OCI-LY1 (cell line): Measurements from ENCODE around the gene RABGAP1L.

Experiments used
- H2AFZ ChIP-seq: fragments of 200-600 bp; sonication (generic), shearing (Covaris generic); 2 replicates; pipeline ENCODE4 v1.6.0; 2014; ENCODE audit warnings: antibody characterized with exemption, mild to moderate bottlenecking, low read length
- H3F3A ChIP-seq: fragments of 200-600 bp; sonication (generic), shearing (Covaris generic); 2 replicates; pipeline ENCODE4 v1.6.0; 2014; ENCODE audit warnings: mild to moderate bottlenecking, antibody characterized with exemption, low read length, moderate library complexity; ENCODE audit not compliant: insufficient read depth
- H3K27ac ChIP-seq: fragments of 200-600 bp; sonication (generic); 2 replicates; pipeline ENCODE4 v1.5.1; 2014; ENCODE audit warnings: low read length, mixed run types, mild to moderate bottlenecking, low read depth; ENCODE audit not compliant: poor library complexity, severe bottlenecking
- H3K27me3 ChIP-seq: fragments of 200-600 bp; sonication (generic); 2 replicates; pipeline ENCODE4 v1.6.0; 2014; ENCODE audit warnings: antibody characterized with exemption, mild to moderate bottlenecking, low read length, moderate library complexity; ENCODE audit not compliant: insufficient read depth
- H3K36me3 ChIP-seq: fragments of 200-600 bp; sonication (generic); 2 replicates; pipeline ENCODE4 v1.6.1; 2014; ENCODE audit warnings: mild to moderate bottlenecking, antibody characterized with exemption, low read length, moderate library complexity, mixed read lengths; ENCODE audit not compliant: insufficient read depth
- H3K4me1 ChIP-seq: fragments of 200-600 bp; sonication (generic); 2 replicates; pipeline ENCODE4 v1.5.1; 2014; ENCODE audit warnings: mild to moderate bottlenecking, low read length, moderate library complexity; ENCODE audit not compliant: insufficient read depth, severe bottlenecking
- H3K4me2 ChIP-seq: fragments of 200-600 bp; sonication (generic), shearing (Covaris generic); 2 replicates; pipeline ENCODE4 v1.6.1; 2014; ENCODE audit warnings: low read length
- H3K4me3 ChIP-seq: fragments of 200-600 bp; sonication (generic); 2 replicates; pipeline ENCODE4 v1.5.1; 2014; ENCODE audit warnings: low read length, low read depth, mild to moderate bottlenecking, mixed read lengths; ENCODE audit not compliant: poor library complexity, severe bottlenecking
- H3K79me2 ChIP-seq: fragments of 200-600 bp; shearing (Covaris generic); 2 replicates; pipeline ENCODE4 v1.6.1; 2016; ENCODE audit warnings: mixed run types, low read length, mixed read lengths; ENCODE audit not compliant: insufficient read depth
- H3K9ac ChIP-seq: fragments of 200-600 bp; sonication (generic), shearing (Covaris generic); 2 replicates; pipeline ENCODE4 v1.6.1; 2014; ENCODE audit warnings: mild to moderate bottlenecking, low read length, mixed read lengths
- H3K9me2 ChIP-seq: fragments of 200-600 bp; sonication (generic), shearing (Covaris generic); 2 replicates; pipeline ENCODE4 v1.6.1; 2014; ENCODE audit warnings: low read depth, mild to moderate bottlenecking, low read length, mixed read lengths
- H3K9me3 ChIP-seq: fragments of 200-600 bp; shearing (Covaris generic); 2 replicates; pipeline ENCODE4 v1.6.1; 2014; ENCODE audit warnings: low read length, mixed read lengths
- H4K20me1 ChIP-seq: fragments of 200-600 bp; sonication (generic), shearing (Covaris generic); 2 replicates; pipeline ENCODE4 v1.6.0; 2016; ENCODE audit warnings: mild to moderate bottlenecking, low read length; ENCODE audit not compliant: insufficient read depth
- CTCF ChIP-seq: fragments of 200-600 bp; sonication (generic), shearing (Covaris generic); IDR thresholded peaks from 2 replicates; pipeline ENCODE4 v1.5.1; 2017; ENCODE audit warnings: mild to moderate bottlenecking, antibody characterized with exemption, low read length, moderate library complexity, mixed read lengths
- EZH2 ChIP-seq: fragments of 200-600 bp; sonication (generic), shearing (Covaris generic); IDR thresholded peaks from 2 replicates; pipeline ENCODE4 v1.8.0; 2017; ENCODE audit warnings: borderline replicate concordance, mixed run types, mild to moderate bottlenecking, antibody characterized with exemption, low read length, moderate library complexity, mixed read lengths

RABGAP1L gene

GRCh38 chr1:175035865-175036264 lies 876.5 kb downstream of the RABGAP1L start:
- H3K4me2 ChIP-seq: no peak overlapping the region
- TF ChIP-seq CTCF (no peak), EZH2 (no peak)
- H3K9me2 ChIP-seq: no peaks in the 10 kb centered on the region
- H3K27me3 ChIP-seq: no peaks in the 10 kb centered on the region
- H4K20me1 ChIP-seq: no peaks in the 10 kb centered on the region
- no peaks in the 10 kb centered on the region for H3K36me3 ChIP-seq
- H3K79me2 ChIP-seq: no peaks in the 10 kb centered on the region
- H2AFZ ChIP-seq: no peak overlapping the region
- H3K9me3 ChIP-seq: no peaks in the 10 kb centered on the region
- no peaks in the 10 kb centered on the region for H3F3A ChIP-seq
- H3K4me3 ChIP-seq: no peak overlapping the region
- no peaks in the 10 kb centered on the region for H3K4me1 ChIP-seq
- H3K9ac ChIP-seq: no peak overlapping the region
- H3K27ac ChIP-seq: no peak overlapping the region

- no peak overlapping the region for H3K9ac ChIP-seq
- H3K4me2 ChIP-seq: no peak overlapping the region
- H3K4me3 ChIP-seq: no peak overlapping the region
- no peaks in the 10 kb centered on the region for H3K79me2 ChIP-seq
- H3F3A ChIP-seq: no peaks in the 10 kb centered on the region
- H3K9me2 ChIP-seq: no peaks in the 10 kb centered on the region
- no peaks in the 10 kb centered on the region for H3K36me3 ChIP-seq
- no peaks in the 10 kb centered on the region for H4K20me1 ChIP-seq
- no peaks in the 10 kb centered on the region for H3K9me3 ChIP-seq
- H3K27ac ChIP-seq: no peak overlapping the region
- TF ChIP-seq EZH2: no peak
- no peak for TF ChIP-seq CTCF
- H3K4me1 ChIP-seq: no peaks in the 10 kb centered on the region
- no peaks in the 10 kb centered on the region for H3K27me3 ChIP-seq
- H2AFZ ChIP-seq: no peak overlapping the region
These were observed 877.2 kb downstream of the RABGAP1L start for GRCh38 chr1:175036476-175036875.

GRCh38 chr1:175037416-175037815 lies 878.1 kb downstream of the RABGAP1L start:
- Histone ChIP-seq H3K79me2 (no peaks in the 10 kb centered on the region), H3K27me3 (no peaks in the 10 kb centered on the region), H4K20me1 (no peaks in the 10 kb centered on the region), H3K27ac (no peak overlapping the region), H3F3A (no peaks in the 10 kb centered on the region), H3K9ac (no peak overlapping the region), H2AFZ (no peak overlapping the region), H3K9me3 (no peaks in the 10 kb centered on the region), H3K4me2 (no peak overlapping the region), H3K9me2 (no peaks in the 10 kb centered on the region), H3K4me3 (no peak overlapping the region), H3K36me3 (no peaks in the 10 kb centered on the region), H3K4me1 (no peaks in the 10 kb centered on the region)
- TF ChIP-seq CTCF (no peak), EZH2 (no peak)
